OCI-LY3 (cell line): ENCODE measurements around the gene NDRG4.

Experiments
- EZH2phosphoT487 ChIP-seq: fragments of 200-600 bp; shearing (Covaris generic); IDR thresholded peaks from 2 replicates; pipeline ENCODE4 v1.6.1; 2018; ENCODE audit warnings: antibody characterized with exemption, mixed run types, low read depth
- TF ChIP-seq, protein P1 (sequence below): fragments of 200-600, 300-600 bp; sonication (generic); IDR thresholded peaks from 2 replicates; pipeline ENCODE4 v1.5.1; 2014; ENCODE audit warnings: antibody characterized with exemption, low read length, low read depth

- TF ChIP-seq, protein P1, sequence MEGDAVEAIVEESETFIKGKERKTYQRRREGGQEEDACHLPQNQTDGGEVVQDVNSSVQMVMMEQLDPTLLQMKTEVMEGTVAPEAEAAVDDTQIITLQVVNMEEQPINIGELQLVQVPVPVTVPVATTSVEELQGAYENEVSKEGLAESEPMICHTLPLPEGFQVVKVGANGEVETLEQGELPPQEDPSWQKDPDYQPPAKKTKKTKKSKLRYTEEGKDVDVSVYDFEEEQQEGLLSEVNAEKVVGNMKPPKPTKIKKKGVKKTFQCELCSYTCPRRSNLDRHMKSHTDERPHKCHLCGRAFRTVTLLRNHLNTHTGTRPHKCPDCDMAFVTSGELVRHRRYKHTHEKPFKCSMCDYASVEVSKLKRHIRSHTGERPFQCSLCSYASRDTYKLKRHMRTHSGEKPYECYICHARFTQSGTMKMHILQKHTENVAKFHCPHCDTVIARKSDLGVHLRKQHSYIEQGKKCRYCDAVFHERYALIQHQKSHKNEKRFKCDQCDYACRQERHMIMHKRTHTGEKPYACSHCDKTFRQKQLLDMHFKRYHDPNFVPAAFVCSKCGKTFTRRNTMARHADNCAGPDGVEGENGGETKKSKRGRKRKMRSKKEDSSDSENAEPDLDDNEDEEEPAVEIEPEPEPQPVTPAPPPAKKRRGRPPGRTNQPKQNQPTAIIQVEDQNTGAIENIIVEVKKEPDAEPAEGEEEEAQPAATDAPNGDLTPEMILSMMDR, result no peak
- no peak for TF ChIP-seq EZH2phosphoT487
Observed at GRCh38 chr16:58530179-58530578, 30.2 kb downstream of the NDRG4 start.
